GM12878 (cell line): Measurements from ENCODE around the gene STXBP3. TPM values are rescaled to one million over a fixed set of nuclear protein-coding genes. Genes with fewer than 3 reads are reported as not detected.

Source experiments
- ATAC-seq: fragments of 200-7000 bp; cut with Tn5 transposase; 3 replicates; pipeline ENCODE4 v1.9.1; 2020; ENCODE audit warnings: mild to moderate bottlenecking, moderate library complexity
- BruUV-seq: library from RNA; stranded (reverse); fragments of 400-500 nt; replicated peaks from 2 replicates; lab custom pipeline; 2021; lab: Mats Ljungman, UMichigan
- CTCF ChIA-PET: fragments of 300-600 bp; sonication (Branson Sonifier 250); formaldehyde crosslinking; extraction: SDS; loops from one replicate; lab custom pipeline; 2021; ENCODE audit warnings: inconsistent platforms; lab: Yijun Ruan, JAX
- POLR2A ChIA-PET: fragments of 350-600 bp; formaldehyde crosslinking; extraction: SDS; loops from one replicate; lab custom pipeline; 2021; ENCODE audit warnings: inconsistent platforms; lab: Charles Lee
- RAD21 ChIA-PET: fragments of 300-600 bp; sonication (Branson Sonifier 250); formaldehyde crosslinking; loops from one replicate; lab custom pipeline; 2023; ENCODE audit warnings: antibody characterized with exemption; ENCODE audit not compliant: unreplicated experiment; lab: Charles Lee
- SMC1A ChIA-PET: fragments of 300-600 bp; sonication (Branson Sonifier 250); formaldehyde crosslinking; loops from one replicate; lab custom pipeline; 2023; ENCODE audit not compliant: unreplicated experiment, uncharacterized antibody; lab: Charles Lee
- DNase-seq: peaks from one replicate; pipeline ENCODE4 v3.0.0-alpha.2; 2011; ENCODE audit warnings: low read depth, low spot score
- FAIRE-seq: peaks from 3 replicates; lab custom pipeline; 2011; peaks lifted over from hg19 to GRCh38; lab: Jason Lieb, UNC
- H2AFZ ChIP-seq: 2 replicates; pipeline ENCODE4 v1.6.0; 2011; ENCODE audit warnings: low read depth, low read length, control low read depth; ENCODE audit not compliant: control insufficient read depth
- H3K27ac ChIP-seq: 2 replicates; pipeline ENCODE4 v1.5.1; 2011; ENCODE audit warnings: control low read depth; ENCODE audit not compliant: control insufficient read depth, insufficient read depth
- H3K27me3 ChIP-seq, 2 experiments: replicated peaks in 1 of 2; 2 replicates each; pipeline versions ENCODE4 v1.6.0 to v1.6.1; 2011; ENCODE audit warnings: low read length in 1 of 2; ENCODE audit not compliant: control insufficient read depth in 2 of 2, insufficient read depth in 2 of 2
- H3K36me3 ChIP-seq, 2 experiments: 2 replicates each; pipeline ENCODE4 v1.5.1; 2011; ENCODE audit warnings: low read length in 1 of 2; ENCODE audit not compliant: control insufficient read depth in 2 of 2, insufficient read depth in 2 of 2
- H3K4me1 ChIP-seq: 2 replicates; pipeline ENCODE4 v1.6.1; 2011; ENCODE audit warnings: mild to moderate bottlenecking, low read length, moderate library complexity, mixed read lengths; ENCODE audit not compliant: control insufficient read depth, insufficient read depth
- H3K4me2 ChIP-seq: 2 replicates; pipeline ENCODE4 v1.6.0; 2011; ENCODE audit warnings: control low read depth; ENCODE audit not compliant: control insufficient read depth, insufficient read depth
- H3K4me3 ChIP-seq: fragments of 200-600 bp; sonication (generic); 2 replicates; pipeline ENCODE4 v1.5.1; 2016
- H3K79me2 ChIP-seq: 2 replicates; pipeline ENCODE4 v1.6.0; 2011; ENCODE audit warnings: low read length; ENCODE audit not compliant: control insufficient read depth, insufficient read depth
- H3K9ac ChIP-seq: 2 replicates; pipeline ENCODE4 v1.8.0; 2011; ENCODE audit warnings: low read length, control low read depth, mixed read lengths; ENCODE audit not compliant: control insufficient read depth, insufficient read depth
- H3K9me3 ChIP-seq: replicated peaks from 3 replicates; pipeline ENCODE4 v1.5.1; 2011; ENCODE audit warnings: mild to moderate bottlenecking, low read length; ENCODE audit not compliant: control insufficient read depth, insufficient read depth
- H4K20me1 ChIP-seq: 2 replicates; pipeline ENCODE4 v1.6.0; 2011; ENCODE audit not compliant: control insufficient read depth, insufficient read depth
- CBX5 ChIP-seq: sonication (generic); IDR thresholded peaks from 2 replicates; pipeline ENCODE4 v1.6.1; 2016; ENCODE audit warnings: low read depth, moderate library complexity, mild to moderate bottlenecking, inconsistent platforms
- EP300 ChIP-seq, 2 experiments: fragments of 150-350 bp in 1 of 2; IDR thresholded peaks; 2 replicates each; pipeline ENCODE4 v1.6.1; 2011 to 2012; ENCODE audit warnings: low read depth in 2 of 2, low read length in 2 of 2, borderline replicate concordance in 1 of 2, improper control_type of control experiment in 1 of 2, inconsistent platforms in 1 of 2; ENCODE audit not compliant: control insufficient read depth in 1 of 2
- ETV6 ChIP-seq, 2 experiments: fragments of 450-650 bp in 1 of 2; IDR thresholded peaks in 1 of 2; conservative IDR thresholded peaks in 1 of 2; 2 replicates each; pipeline ENCODE4 v1.6.1; 2014; ENCODE audit warnings: antibody characterized with exemption in 1 of 2, borderline replicate concordance in 1 of 2, low read depth in 1 of 2, mild to moderate bottlenecking in 1 of 2, moderate library complexity in 1 of 2
- KDM1A ChIP-seq: fragments of 200-600 bp; sonication (generic); IDR thresholded peaks from 2 replicates; pipeline ENCODE4 v1.6.1; 2016; ENCODE audit warnings: borderline replicate concordance
- RELA ChIP-seq: fragments of 450-650 bp; IDR thresholded peaks from 2 replicates; pipeline ENCODE4 v1.8.0; 2014; ENCODE audit warnings: borderline replicate concordance; ENCODE audit not compliant: partially characterized antibody
- STAT1 ChIP-seq: fragments of 450-650 bp; conservative IDR thresholded peaks from 2 replicates; pipeline ENCODE4 v1.6.1; 2014; ENCODE audit warnings: antibody characterized with exemption, mild to moderate bottlenecking
- TCF12 ChIP-seq: IDR thresholded peaks from 2 replicates; pipeline ENCODE4 v1.6.1; 2011; ENCODE audit warnings: low read depth, mild to moderate bottlenecking, low read length
- ZBED1 ChIP-seq: IDR thresholded peaks from 2 replicates; pipeline ENCODE4 v1.6.1; 2016; ENCODE audit warnings: borderline replicate concordance
- WGBS: methylation state at CpG from one replicate; pipeline ENCODE4 v1.1.6; 2016; ENCODE audit warnings: low lambda C conversion rate; ENCODE audit not compliant: insufficient replicate concordance, insufficient coverage; ENCODE audit errors: missing lambda C conversion rate; 5-methylcytosine and 5-hydroxymethylcytosine counted together
- in situ Hi-C: fragments of 300-500 bp; cut with MboI; formaldehyde crosslinking; loops from 9 replicates; pipeline ENCODE4 v1.14.3; 2018; ENCODE audit warnings: mixed read lengths
- intact Hi-C: fragments of 100-400 bp; cut with micrococcal nuclease; formaldehyde crosslinking; loops from one replicate; pipeline ENCODE4 v1.14.2; 2022; ENCODE audit not compliant: unreplicated experiment
- polyA plus RNA-seq, 11 experiments: library from polyadenylated mRNA; depleted of rRNA in 4 of 11; unstranded in 6 of 11; stranded (reverse) in 5 of 11; fragments of >200 nt; fragmentation: Nextera tagmentation in 4 of 11; fragmentation: Illumina TruSeq in 1 of 11; extraction: Ambion mirVana in 4 of 11; extraction: Trizol in 1 of 11; gene quantifications; 1 replicate in 1 of 11; 2 replicates in 10 of 11; pipeline versions ENCODE4 v1.2.1 to v1.2.3, GENCODE V29; 2011 to 2016; ENCODE audit warnings: inconsistent platforms in 2 of 11, missing spikeins in 2 of 11, low read depth in 1 of 11
- total RNA-seq, 4 experiments: library from RNA; depleted of rRNA in 3 of 4; stranded (reverse); fragments of >200 nt in 3 of 4; fragmentation: Illumina TruSeq in 1 of 4; extraction: Trizol in 1 of 4; gene quantifications; 2 replicates each; pipeline versions ENCODE4 v1.2.1 to v1.2.3, GENCODE V29; 2013 to 2021
- TF ChIP-seq, protein P1 (sequence below): fragments of 450-650 bp; IDR thresholded peaks from 2 replicates; pipeline ENCODE4 v1.6.1; 2017; ENCODE audit warnings: borderline replicate concordance
- TF ChIP-seq, protein P2 (sequence below): IDR thresholded peaks from 2 replicates; pipeline ENCODE4 v1.6.1; 2012; ENCODE audit warnings: low read depth, low read length, improper control_type of control experiment
- TF ChIP-seq, protein P3 (sequence below): fragments of 450-650 bp; IDR thresholded peaks from 2 replicates; pipeline ENCODE4 v1.6.1; 2016; ENCODE audit warnings: mild to moderate bottlenecking
- TF ChIP-seq, protein P4 (sequence below): fragments of 450-650 bp; IDR thresholded peaks from 2 replicates; pipeline ENCODE4 v1.6.1; 2016; ENCODE audit warnings: mild to moderate bottlenecking, moderate library complexity, borderline replicate concordance
- TF ChIP-seq, protein P5 (sequence below): IDR thresholded peaks from 2 replicates; pipeline ENCODE4 v1.6.1; 2011; ENCODE audit warnings: low read depth, mild to moderate bottlenecking, low read length, moderate library complexity, borderline replicate concordance; ENCODE audit errors: extremely low read depth

STXBP3 gene
- total and polyA plus RNA-seq, 10 of the 15 experiments (the other 5 are each of a cell fraction or from before 2014, with no cell fraction given): 19.6 to 35.1 (median 27.3) TPM

DNA sequence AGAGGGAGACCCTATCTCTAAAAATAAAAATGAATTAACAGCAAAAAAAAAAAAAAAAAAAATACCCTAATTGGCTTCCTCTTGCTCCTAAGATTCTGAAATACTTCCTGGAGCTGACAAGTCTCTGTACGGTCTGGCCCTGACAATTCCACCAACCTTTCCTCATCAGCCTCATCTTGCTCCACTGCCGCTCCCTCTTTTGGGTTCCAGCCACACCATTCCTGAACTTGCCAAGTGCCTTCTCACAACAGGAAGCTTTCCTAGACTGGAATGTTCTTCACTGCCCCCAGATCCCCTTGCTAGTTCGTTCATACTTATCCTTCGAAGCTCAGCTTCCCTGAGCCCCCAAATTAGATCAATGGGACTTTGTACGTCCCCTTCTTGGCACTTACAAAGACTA lies 73.4 kb downstream of the STXBP3 start (continued):
- TF ChIP-seq, protein P1, sequence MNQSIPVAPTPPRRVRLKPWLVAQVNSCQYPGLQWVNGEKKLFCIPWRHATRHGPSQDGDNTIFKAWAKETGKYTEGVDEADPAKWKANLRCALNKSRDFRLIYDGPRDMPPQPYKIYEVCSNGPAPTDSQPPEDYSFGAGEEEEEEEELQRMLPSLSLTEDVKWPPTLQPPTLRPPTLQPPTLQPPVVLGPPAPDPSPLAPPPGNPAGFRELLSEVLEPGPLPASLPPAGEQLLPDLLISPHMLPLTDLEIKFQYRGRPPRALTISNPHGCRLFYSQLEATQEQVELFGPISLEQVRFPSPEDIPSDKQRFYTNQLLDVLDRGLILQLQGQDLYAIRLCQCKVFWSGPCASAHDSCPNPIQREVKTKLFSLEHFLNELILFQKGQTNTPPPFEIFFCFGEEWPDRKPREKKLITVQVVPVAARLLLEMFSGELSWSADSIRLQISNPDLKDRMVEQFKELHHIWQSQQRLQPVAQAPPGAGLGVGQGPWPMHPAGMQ: no peak

DNA sequence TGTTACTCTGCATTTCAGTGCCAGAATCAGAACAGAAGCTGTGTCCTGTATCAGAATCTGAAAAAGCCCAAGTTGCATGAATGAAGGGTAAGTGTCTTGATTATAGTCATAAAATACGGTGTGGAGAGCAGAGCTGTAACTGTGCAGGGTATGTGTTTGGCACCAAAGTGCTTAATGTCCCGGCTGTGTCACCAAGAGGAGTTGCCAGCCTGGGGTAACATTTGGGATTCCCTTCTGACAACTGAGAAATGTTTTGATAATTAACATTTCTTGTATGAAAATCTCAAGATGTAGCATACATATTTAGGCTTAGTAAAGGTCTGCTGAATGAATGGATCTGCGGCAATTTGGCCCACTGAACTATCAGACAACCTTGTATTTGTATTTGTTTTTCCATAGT lies 77.2 kb downstream of the STXBP3 start:
- no peak for FAIRE-seq
- no TSS peak for BruUV-seq
- Histone ChIP-seq H3K9ac (no peak overlapping the region), H3K36me3 (no peaks in the 10 kb centered on the region), H4K20me1 (no peaks in the 10 kb centered on the region), H3K27ac (no peak overlapping the region), H3K4me2 (no peak overlapping the region), H3K4me3 (no peak overlapping the region), H3K79me2 (no peaks in the 10 kb centered on the region), H3K4me1 (no peaks in the 10 kb centered on the region), H3K9me3 (no peaks in the 10 kb centered on the region), H3K27me3 (no peaks in the 10 kb centered on the region), H2AFZ (no peak overlapping the region)
- ChIA-PET POLR2A (no interaction called here), RAD21 (interaction anchor here (0.6 to 6.7 kb wide), 2 partner anchors 9 to 73 kb away, joined by 3 to 92 read pairs; no protein-coding TSS in a partner anchor), SMC1A (interaction anchor here (1.0 to 2.4 kb wide), 2 partner anchors 16 to 74 kb away, joined by 3 to 10 read pairs; no protein-coding TSS in a partner anchor), CTCF (interaction anchor here (9.1 kb wide), 1 partner anchor 76 kb away, joined by 323 read pairs; no protein-coding TSS in a partner anchor)
- no peak for ATAC-seq
- no peak for DNase-seq
- WGBS: 53% methylated on average over 3 of the region's 3 CpGs
- intact Hi-C loops (no loop called here), in situ Hi-C loops (no loop called here)
- TF ChIP-seq, protein P2, sequence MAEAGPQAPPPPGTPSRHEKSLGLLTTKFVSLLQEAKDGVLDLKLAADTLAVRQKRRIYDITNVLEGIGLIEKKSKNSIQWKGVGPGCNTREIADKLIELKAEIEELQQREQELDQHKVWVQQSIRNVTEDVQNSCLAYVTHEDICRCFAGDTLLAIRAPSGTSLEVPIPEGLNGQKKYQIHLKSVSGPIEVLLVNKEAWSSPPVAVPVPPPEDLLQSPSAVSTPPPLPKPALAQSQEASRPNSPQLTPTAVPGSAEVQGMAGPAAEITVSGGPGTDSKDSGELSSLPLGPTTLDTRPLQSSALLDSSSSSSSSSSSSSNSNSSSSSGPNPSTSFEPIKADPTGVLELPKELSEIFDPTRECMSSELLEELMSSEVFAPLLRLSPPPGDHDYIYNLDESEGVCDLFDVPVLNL: no peak
- TF ChIP-seq EP300 (IDR thresholded peaks at IDR 0.05; ENCODE audit: borderline replicate concordance in 1 of 2, control insufficient read depth in 1 of 2, low read depth in 2 of 2, low read length in 2 of 2) (no peak), KDM1A (no peak), TCF12 (no peak), RELA (no peak), ZBED1 (no peak), CBX5 (no peak), STAT1 (no peak), ETV6 (conservative IDR thresholded peaks at IDR 0.05 in 1 of 2, IDR thresholded peaks at IDR 0.05 in 1 of 2; ENCODE audit: borderline replicate concordance in 1 of 2, low read depth in 1 of 2) (no peak)
- TF ChIP-seq, protein P3, sequence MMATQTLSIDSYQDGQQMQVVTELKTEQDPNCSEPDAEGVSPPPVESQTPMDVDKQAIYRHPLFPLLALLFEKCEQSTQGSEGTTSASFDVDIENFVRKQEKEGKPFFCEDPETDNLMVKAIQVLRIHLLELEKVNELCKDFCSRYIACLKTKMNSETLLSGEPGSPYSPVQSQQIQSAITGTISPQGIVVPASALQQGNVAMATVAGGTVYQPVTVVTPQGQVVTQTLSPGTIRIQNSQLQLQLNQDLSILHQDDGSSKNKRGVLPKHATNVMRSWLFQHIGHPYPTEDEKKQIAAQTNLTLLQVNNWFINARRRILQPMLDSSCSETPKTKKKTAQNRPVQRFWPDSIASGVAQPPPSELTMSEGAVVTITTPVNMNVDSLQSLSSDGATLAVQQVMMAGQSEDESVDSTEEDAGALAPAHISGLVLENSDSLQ: no peak
- TF ChIP-seq, protein P4, sequence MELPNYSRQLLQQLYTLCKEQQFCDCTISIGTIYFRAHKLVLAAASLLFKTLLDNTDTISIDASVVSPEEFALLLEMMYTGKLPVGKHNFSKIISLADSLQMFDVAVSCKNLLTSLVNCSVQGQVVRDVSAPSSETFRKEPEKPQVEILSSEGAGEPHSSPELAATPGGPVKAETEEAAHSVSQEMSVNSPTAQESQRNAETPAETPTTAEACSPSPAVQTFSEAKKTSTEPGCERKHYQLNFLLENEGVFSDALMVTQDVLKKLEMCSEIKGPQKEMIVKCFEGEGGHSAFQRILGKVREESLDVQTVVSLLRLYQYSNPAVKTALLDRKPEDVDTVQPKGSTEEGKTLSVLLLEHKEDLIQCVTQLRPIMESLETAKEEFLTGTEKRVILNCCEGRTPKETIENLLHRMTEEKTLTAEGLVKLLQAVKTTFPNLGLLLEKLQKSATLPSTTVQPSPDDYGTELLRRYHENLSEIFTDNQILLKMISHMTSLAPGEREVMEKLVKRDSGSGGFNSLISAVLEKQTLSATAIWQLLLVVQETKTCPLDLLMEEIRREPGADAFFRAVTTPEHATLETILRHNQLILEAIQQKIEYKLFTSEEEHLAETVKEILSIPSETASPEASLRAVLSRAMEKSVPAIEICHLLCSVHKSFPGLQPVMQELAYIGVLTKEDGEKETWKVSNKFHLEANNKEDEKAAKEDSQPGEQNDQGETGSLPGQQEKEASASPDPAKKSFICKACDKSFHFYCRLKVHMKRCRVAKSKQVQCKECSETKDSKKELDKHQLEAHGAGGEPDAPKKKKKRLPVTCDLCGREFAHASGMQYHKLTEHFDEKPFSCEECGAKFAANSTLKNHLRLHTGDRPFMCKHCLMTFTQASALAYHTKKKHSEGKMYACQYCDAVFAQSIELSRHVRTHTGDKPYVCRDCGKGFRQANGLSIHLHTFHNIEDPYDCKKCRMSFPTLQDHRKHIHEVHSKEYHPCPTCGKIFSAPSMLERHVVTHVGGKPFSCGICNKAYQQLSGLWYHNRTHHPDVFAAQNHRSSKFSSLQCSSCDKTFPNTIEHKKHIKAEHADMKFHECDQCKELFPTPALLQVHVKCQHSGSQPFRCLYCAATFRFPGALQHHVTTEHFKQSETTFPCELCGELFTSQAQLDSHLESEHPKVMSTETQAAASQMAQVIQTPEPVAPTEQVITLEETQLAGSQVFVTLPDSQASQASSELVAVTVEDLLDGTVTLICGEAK: no peak
- TF ChIP-seq, protein P5, sequence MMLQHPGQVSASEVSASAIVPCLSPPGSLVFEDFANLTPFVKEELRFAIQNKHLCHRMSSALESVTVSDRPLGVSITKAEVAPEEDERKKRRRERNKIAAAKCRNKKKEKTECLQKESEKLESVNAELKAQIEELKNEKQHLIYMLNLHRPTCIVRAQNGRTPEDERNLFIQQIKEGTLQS: no peak
